SJSA1 (cell line): ENCODE results near the gene IQCM. TPM values are rescaled to one million over a fixed set of nuclear protein-coding genes. Genes with fewer than 3 reads are reported as not detected.
A peak's percentile ranks its signal among the peaks of the same experiment; 100 is the strongest.

ENCODE experiments used
- DNase-seq, 2 experiments: peaks; one replicate each; pipeline ENCODE4 v3.0.0-alpha.2; 2015 to 2020; ENCODE audit warnings: low spot score in 2 of 2, low read depth in 1 of 2
- H3K27ac ChIP-seq: fragments of 250-450 bp; sonication (Bioruptor Pico); 2 replicates; pipeline ENCODE4 v1.5.1; 2020; ENCODE audit warnings: mild to moderate bottlenecking, moderate library complexity
- H3K27me3 ChIP-seq: fragments of 250-450 bp; sonication (Bioruptor Pico); replicated peaks from 2 replicates; pipeline ENCODE4 v1.5.1; 2020; ENCODE audit warnings: mild to moderate bottlenecking, moderate library complexity
- H3K36me3 ChIP-seq: fragments of 250-450 bp; sonication (Bioruptor Pico); 2 replicates; pipeline ENCODE4 v1.5.1; 2020; ENCODE audit warnings: mild to moderate bottlenecking
- H3K4me1 ChIP-seq: fragments of 250-450 bp; sonication (Bioruptor Pico); replicated peaks from 2 replicates; pipeline ENCODE4 v1.6.1; 2021; ENCODE audit warnings: mild to moderate bottlenecking
- H3K4me3 ChIP-seq: fragments of 250-450 bp; sonication (Bioruptor Pico); 2 replicates; pipeline ENCODE4 v1.5.1; 2020; ENCODE audit warnings: mild to moderate bottlenecking
- H3K9me3 ChIP-seq: fragments of 250-450 bp; sonication (Bioruptor Pico); replicated peaks from 2 replicates; pipeline ENCODE4 v1.5.1; 2020; ENCODE audit warnings: mild to moderate bottlenecking
- total RNA-seq: library from RNA; depleted of rRNA; stranded (reverse); fragments of >200 nt; shearing (Covaris generic); gene quantifications from 2 replicates; pipeline ENCODE4 v1.2.3, GENCODE V29; 2014; rRNA removed

The IQCM gene, protein sequence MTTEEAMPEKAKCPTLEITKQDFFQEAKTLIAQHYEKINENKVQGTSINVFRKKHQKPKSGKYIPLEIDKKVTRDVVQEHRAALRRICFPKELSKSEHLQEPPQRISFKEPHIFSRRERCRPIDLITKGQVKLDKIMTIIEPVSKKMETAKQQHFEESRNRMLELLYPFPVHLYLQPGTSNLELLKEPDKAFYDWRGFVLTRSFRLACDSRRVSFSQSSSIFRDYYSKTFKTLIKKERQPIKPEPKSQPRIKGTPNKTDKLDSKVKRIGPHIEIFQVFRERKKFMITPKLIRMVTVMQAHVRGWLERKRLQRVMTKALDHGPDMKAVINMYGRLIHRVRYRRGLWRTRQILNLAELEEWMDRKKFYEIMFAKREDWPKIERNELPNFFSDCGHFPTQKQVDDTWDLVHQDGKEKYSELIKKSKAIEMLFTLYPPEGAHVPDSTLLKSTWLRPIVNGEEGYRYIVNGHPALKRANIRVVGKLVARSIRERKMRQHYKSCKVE
- total RNA-seq, result not detected in 2 replicates

DNA sequence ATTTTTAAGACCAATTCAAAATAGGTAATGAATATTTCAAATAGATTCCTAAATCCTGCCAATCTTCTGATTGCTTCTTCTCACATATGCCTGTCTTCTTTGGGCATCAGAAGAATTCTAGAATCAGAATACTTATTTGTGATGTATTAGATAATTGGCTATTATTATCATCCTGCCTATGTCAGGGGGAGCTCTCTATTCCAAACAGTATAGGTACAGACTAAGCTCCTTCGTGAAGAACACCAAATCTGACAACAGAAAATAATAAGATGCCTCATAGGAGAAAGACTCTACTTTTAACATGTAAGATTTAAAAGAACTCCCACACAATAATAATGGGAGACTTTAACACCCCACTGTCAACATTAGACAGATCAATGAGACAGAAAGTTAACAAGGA, at the start of gene IQCM:
TSS of gene IQCM (minus strand) at position 101 of the 400 bp plus-strand sequence. CDS start 73,152 bp downstream, outside the sequence.
- no peaks in the 10 kb centered on the region for H3K27me3 ChIP-seq
- no peak for DNase-seq
- no peaks in the 10 kb centered on the region for H3K4me1 ChIP-seq

DNA sequence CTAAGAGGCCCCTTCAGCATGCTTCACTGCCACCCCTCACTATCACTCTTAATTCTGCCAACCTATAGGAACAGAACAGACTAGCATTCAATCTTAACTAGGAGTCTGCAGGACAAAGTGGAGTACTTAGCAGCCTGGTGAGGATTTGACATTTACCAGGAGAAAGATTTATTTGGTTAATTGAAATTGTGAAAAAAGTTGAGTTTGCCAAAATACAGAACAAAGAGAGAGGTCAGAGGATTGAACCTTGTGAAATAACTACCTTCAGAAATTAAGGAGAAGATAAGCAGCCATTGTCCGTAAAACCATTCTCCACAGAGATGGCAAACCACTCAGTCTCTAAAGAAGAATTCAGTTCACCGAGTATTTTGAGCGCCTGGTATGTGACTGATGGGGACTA, 41.8 kb upstream of the IQCM start:
- H3K4me1 ChIP-seq, result no peaks in the 10 kb centered on the region
- H3K9me3 ChIP-seq, result no peaks in the 10 kb centered on the region
- no peak for DNase-seq
- no peak overlapping the region for H3K4me3 ChIP-seq
- no peaks in the 10 kb centered on the region for H3K27me3 ChIP-seq
- H3K27ac ChIP-seq, result no peak overlapping the region
- no peaks in the 10 kb centered on the region for H3K36me3 ChIP-seq

More for the DNA sequence above, at the start of gene IQCM:
- Histone ChIP-seq H3K36me3 (no peaks in the 10 kb centered on the region), H3K9me3 (no peaks in the 10 kb centered on the region), H3K27ac (no peak within 1 kb of the TSS), H3K4me3 (no peak within 1 kb of the TSS)

DNA sequence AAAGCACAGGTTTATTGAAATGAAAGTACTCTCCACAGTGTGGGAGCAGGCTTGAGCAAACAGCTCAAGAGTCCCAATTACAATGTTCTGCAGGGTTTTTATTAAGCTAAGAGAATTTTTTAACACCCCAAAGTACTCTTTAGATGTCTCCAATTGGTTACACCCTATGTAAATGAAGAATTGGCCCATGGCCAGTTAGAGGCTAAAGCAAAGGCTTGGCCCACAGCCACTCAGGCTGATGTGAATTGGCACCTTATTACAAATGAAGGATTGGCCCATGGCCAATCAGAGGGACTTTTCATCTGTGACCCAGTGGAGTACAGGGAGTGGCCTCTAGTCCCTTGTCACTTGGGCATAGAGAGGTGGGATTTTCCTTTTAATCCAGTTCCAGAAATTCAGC, 30.1 kb upstream of the IQCM start:
- Histone ChIP-seq H3K4me3 (no peak overlapping the region), H3K4me1 (no peaks in the 10 kb centered on the region), H3K9me3 (no peaks in the 10 kb centered on the region), H3K27ac (no peak overlapping the region), H3K36me3 (no peaks in the 10 kb centered on the region), H3K27me3 (no peaks in the 10 kb centered on the region)
- no peak for DNase-seq

DNA sequence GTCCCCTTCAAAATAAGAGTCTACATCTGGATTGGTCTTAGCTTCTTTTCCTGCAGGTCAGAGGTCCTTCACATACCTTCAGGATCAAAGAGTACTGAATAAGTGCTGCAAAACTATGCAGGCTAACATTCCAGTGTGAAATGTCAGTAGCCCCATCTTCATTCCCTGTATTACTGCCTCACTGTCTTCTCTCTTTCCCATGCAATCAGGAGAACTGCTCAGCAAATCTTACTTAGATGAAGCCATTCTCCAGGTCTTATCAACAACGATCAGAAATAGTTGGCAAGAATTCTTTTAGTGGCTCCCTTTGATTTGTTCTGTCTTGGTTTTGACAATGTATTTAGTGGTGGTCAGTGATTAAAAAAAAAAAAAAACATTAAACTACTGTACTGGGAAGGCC, 26.0 kb upstream of the IQCM start:
- H3K9me3 ChIP-seq, result no peaks in the 10 kb centered on the region
- DNase-seq, result no peak

DNA sequence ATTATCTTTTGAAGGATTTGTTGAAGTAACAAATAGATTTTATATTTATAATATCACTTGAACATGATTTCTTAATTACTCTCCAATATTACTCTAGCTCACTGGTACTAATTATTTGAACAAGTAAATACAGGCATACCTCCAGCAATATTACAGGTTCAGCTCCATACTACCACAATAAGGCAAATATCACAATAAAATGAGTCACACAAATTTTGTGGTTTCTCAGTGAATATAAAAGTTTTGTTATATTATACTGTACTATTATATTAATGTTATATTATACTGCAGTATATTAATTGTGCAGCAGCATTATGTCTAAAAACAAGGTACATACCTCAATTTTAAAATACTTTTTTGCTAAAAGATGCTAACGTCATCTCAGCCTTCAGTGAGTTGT, 22.4 kb upstream of the IQCM start:
- no peak overlapping the region for H3K4me3 ChIP-seq
- no peak overlapping the region for H3K27ac ChIP-seq
- no peaks in the 10 kb centered on the region for H3K27me3 ChIP-seq
- no peak for DNase-seq
- no peaks in the 10 kb centered on the region for H3K9me3 ChIP-seq
- H3K36me3 ChIP-seq, result no peaks in the 10 kb centered on the region
- no peaks in the 10 kb centered on the region for H3K4me1 ChIP-seq

More for the DNA sequence above, 26.0 kb upstream of the IQCM start:
- Histone ChIP-seq H3K36me3 (no peaks in the 10 kb centered on the region), H3K4me3 (no peak overlapping the region), H3K27me3 (no peaks in the 10 kb centered on the region), H3K27ac (no peak overlapping the region), H3K4me1 (no peaks in the 10 kb centered on the region)

DNA sequence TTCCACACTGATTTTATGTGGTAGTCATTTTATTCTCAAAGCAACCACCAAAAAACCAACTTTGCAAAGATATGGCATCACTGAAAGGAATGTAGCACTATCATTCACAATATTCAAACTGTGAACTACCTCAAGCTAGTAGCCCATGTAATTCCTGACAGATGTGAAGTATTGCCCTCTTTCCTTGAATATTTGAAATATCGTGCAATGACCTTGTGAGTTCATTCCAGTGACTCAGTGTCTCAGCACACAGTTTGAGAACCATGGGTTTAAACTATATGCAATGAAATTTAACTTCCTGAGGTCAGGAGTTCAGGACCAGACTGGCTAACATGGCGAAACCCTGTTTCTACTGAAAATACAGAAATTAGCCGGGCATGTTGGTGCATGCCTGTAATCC, 20.9 kb upstream of the IQCM start:
- H3K9me3 ChIP-seq, result no peaks in the 10 kb centered on the region
- H3K4me3 ChIP-seq, result no peak overlapping the region
- H3K36me3 ChIP-seq, result no peaks in the 10 kb centered on the region
- DNase-seq, result no peak
- no peak overlapping the region for H3K27ac ChIP-seq
- no peaks in the 10 kb centered on the region for H3K4me1 ChIP-seq
- no peaks in the 10 kb centered on the region for H3K27me3 ChIP-seq

DNA sequence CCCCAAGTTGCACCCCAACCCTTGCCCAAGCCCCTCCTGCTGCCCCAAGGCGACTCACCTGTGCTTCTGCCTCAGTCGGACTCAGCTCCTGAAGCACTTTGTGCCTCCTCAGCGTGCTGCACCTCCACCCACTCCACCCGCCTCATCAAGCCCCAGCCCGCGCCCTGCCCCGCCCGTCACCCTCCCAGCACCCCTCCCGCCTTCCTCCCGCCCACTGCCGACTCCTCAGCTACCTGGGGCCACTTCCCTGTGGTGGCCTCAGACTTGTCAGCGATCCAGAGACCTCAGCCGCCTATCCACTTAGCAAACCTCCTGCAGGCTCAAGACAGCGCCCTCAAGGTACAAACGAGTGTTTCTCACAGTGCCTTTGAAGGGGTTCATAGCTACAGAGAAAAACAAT, 19.6 kb upstream of the IQCM start:
- H3K36me3 ChIP-seq, result no peaks in the 10 kb centered on the region
- no peak overlapping the region for H3K4me3 ChIP-seq
- no peaks in the 10 kb centered on the region for H3K27me3 ChIP-seq
- H3K27ac ChIP-seq, result no peak overlapping the region
- no peaks in the 10 kb centered on the region for H3K9me3 ChIP-seq
- DNase-seq, result no peak
- H3K4me1 ChIP-seq, result no peaks in the 10 kb centered on the region

DNA sequence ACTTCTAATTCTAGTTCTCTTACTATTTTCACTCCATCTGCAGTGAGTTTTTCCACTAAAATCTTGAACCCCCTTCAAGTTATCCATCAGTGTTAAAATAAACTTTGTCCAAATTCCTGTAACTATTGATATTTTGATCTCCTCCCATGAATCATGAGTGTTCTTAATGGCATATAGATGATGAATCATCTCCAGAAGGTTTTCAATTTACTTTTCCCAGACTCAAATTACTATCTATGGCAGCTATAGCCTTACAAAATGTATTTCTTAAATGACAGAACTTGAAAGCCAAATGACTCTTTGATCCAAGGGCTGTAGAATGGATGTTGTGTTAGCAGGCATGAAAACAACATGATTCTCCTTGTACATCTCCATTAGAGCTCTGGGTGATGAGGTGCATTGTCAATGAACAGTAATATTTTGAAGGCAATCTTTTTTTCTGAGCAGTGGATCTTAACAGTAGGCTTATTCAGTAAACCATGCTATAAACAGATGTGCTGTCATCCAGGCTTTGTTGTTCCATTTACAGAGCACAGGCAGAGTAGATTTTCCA, 16.1 kb upstream of the IQCM start:
- Histone ChIP-seq H3K36me3 (no peaks in the 10 kb centered on the region), H3K27ac (no peak overlapping the region), H3K9me3 (no peaks in the 10 kb centered on the region), H3K4me3 (no peak overlapping the region), H3K27me3 (no peaks in the 10 kb centered on the region), H3K4me1 (no peaks in the 10 kb centered on the region)
- DNase-seq, result no peak

DNA sequence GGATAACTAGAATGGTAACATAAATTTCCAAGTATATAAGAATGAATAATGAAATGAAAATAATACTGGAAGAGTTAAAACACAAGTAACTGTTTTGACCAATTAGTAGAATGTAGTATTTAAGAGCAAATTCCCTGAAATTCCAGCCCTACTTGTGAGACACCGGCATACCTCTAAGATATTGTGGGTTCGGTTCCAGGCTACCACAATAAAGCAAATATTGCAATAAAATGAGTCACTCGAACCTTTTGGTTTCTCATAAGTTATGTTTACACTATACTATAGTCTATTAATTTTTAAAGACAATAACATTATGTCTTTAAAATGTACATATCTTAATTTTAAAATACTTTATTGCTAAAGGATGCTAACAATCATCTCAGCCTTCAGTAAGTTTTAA, 15.2 kb upstream of the IQCM start:
- H3K4me3 ChIP-seq, result no peak overlapping the region

DNA sequence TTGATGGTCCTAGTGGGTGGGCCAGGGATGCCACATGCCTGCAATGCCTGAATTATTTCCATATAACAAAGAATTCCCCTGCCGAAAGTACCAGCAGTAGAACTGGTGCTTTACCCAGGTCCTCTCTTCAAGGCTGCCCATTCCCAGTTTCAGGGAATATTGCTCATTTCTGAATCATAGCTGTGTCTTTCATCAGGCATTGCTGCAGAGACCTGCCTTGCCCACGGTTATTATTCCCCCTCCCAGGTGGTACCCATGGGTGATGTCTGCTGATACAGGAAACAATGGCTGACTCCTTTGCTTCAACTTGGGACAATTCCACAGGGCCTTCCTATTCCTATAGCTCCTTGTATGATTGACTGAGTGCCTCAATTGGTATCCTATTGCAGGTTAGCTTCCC, 9.7 kb upstream of the IQCM start:
- H3K9me3 ChIP-seq, result no peaks in the 10 kb centered on the region
- no peak overlapping the region for H3K4me3 ChIP-seq
- no peak overlapping the region for H3K27ac ChIP-seq
- peaks cover 21% of the 10 kb centered on the region for H3K4me1 ChIP-seq
- DNase-seq, result peak in 1 of 2 experiments; percentile 16
- H3K36me3 ChIP-seq, result no peaks in the 10 kb centered on the region
- H3K27me3 ChIP-seq, result no peaks in the 10 kb centered on the region

More for the DNA sequence above, 15.2 kb upstream of the IQCM start:
- Histone ChIP-seq H3K36me3 (no peaks in the 10 kb centered on the region), H3K9me3 (no peaks in the 10 kb centered on the region), H3K4me1 (no peaks in the 10 kb centered on the region), H3K27me3 (no peaks in the 10 kb centered on the region), H3K27ac (no peak overlapping the region)
- no peak for DNase-seq

DNA sequence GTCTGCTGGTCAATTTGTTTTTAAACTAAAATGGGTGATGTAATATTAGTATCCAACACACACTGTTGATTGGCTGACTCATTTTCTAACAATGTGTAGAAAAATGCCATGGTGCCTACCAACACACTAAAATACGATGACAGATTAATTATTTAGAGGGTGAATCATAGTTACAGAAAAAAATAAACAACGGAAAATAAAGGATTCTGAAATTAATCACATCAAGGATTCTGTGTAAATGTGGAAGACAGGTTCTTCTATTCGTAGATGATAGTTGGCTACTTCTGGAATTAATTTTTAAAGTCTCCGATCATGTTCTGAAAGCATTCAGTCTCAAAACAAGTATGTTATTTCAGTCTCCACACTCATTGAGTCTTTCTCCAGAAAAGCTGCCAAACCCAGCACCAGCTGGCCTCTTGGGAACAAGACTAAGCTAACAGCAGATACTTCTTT, 8.2 kb upstream of the IQCM start:
- H3K27ac ChIP-seq, result peak overlapping the region; percentile 66
- H3K36me3 ChIP-seq, result no peaks in the 10 kb centered on the region

DNA sequence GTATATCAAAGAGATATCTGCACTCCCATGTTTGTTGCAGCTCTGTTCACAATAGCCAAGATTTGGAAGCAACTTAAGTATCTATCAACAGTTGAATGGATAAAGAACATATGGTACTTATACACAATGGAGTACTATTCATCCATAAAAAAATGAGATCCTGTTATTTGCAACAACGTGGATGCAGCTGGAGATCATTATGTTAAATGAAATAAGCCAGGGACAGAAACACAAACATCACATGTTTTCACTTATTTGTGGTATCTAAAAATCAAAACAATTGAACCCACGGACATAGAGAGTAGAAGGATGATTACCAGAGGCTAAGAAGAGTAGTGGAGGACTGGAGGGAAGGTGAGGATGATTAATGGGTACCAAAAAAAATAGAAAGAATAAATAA, 14.2 kb downstream of the IQCM start:
- Histone ChIP-seq H3K4me1 (no peaks in the 10 kb centered on the region), H3K4me3 (no peak overlapping the region), H3K27ac (no peak overlapping the region), H3K27me3 (no peaks in the 10 kb centered on the region; the same call in 1 of the 2 replicates), H3K36me3 (no peaks in the 10 kb centered on the region), H3K9me3 (no peaks in the 10 kb centered on the region)
- DNase-seq, result no peak

More for the DNA sequence above, 8.2 kb upstream of the IQCM start:
- no peak overlapping the region for H3K4me3 ChIP-seq
- DNase-seq, result peak in 1 of 2 experiments; percentile 80
- no peaks in the 10 kb centered on the region for H3K9me3 ChIP-seq
- H3K4me1 ChIP-seq, result peaks cover 21% of the 10 kb centered on the region
- no peaks in the 10 kb centered on the region for H3K27me3 ChIP-seq

DNA sequence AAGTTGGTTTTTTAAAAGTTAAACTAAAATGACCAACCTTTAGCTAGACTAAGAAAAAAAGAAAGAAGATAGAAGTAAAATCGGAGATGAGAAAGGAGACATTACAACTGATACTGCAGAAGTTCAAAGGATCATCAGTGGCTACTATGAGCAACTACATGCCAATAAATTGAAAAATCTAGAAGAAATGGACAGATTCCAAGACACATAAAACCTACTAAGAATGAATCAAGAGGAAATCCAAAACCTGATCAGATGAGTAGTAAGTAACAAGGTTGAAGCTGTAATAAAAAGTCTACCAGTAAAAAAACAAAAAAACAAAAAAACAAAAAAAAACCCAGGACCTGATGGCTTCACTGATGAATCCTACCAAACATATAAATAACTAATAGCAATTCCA, 16.1 kb downstream of the IQCM start:
- Histone ChIP-seq H3K27ac (no peak overlapping the region), H3K9me3 (no peaks in the 10 kb centered on the region), H3K36me3 (no peaks in the 10 kb centered on the region), H3K4me3 (no peak overlapping the region), H3K27me3 (no peaks in the 10 kb centered on the region; the same call in 1 of the 2 replicates), H3K4me1 (no peaks in the 10 kb centered on the region)
- DNase-seq, result no peak

DNA sequence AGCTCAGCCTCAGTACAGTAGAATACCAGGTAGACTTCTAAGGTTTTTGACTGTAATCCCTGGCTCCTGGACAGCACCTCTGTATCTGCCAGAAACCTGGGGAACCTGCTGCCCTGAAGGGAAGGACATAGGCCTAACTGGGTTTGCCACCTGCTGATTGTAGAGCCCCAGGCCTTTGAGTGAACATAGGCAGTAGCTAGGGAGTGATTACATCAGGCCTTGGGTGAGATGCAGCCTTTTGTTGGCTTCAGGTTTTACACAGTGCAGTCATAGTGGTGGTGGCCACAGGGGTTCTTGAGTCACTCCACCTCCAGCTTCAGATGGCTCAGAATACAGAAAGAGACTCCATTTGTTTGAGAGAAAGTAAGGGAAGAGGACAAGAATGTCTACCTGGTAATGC, 19.3 kb downstream of the IQCM start:
- DNase-seq, result no peak
- H3K27ac ChIP-seq, result no peak overlapping the region
- no peaks in the 10 kb centered on the region for H3K27me3 ChIP-seq
- no peak overlapping the region for H3K4me3 ChIP-seq
- H3K4me1 ChIP-seq, result no peaks in the 10 kb centered on the region
- H3K36me3 ChIP-seq, result no peaks in the 10 kb centered on the region
- no peaks in the 10 kb centered on the region for H3K9me3 ChIP-seq
